HepG2 (cell line): Measurements from ENCODE around the gene DOCK9. TPM values are rescaled to one million over a fixed set of nuclear protein-coding genes. Genes with fewer than 3 reads are reported as not detected.

Experiments
- HDAC2 ChIP-seq: sonication (generic); formaldehyde crosslinking; IDR thresholded peaks from 2 replicates; pipeline ENCODE4 v1.4.0; 2020; ENCODE audit warnings: missing genetic modification reagents
- KDM2A ChIP-seq: sonication (generic); formaldehyde crosslinking; IDR thresholded peaks from 2 replicates; pipeline ENCODE4 v1.4.0; 2020; ENCODE audit warnings: low read depth, missing genetic modification reagents, borderline replicate concordance
- MIER3 ChIP-seq: IDR thresholded peaks from 2 replicates; pipeline ENCODE4 v1.6.1; 2016; ENCODE audit warnings: missing compliant biosample characterization, borderline replicate concordance
- POGZ ChIP-seq: sonication (generic); formaldehyde crosslinking; IDR thresholded peaks from 2 replicates; pipeline ENCODE4 v1.4.0; 2020; ENCODE audit warnings: mild to moderate bottlenecking, missing genetic modification reagents
- YEATS2 ChIP-seq: sonication (generic); formaldehyde crosslinking; IDR thresholded peaks from 2 replicates; pipeline ENCODE4 v1.4.0; 2020; ENCODE audit warnings: missing genetic modification reagents, borderline replicate concordance
- ZMYM3 ChIP-seq: sonication (generic); formaldehyde crosslinking; IDR thresholded peaks from 2 replicates; pipeline ENCODE4 v1.5.1; 2020; ENCODE audit warnings: mild to moderate bottlenecking, missing genetic modification reagents
- ZNF205 ChIP-seq: IDR thresholded peaks from 2 replicates; pipeline ENCODE4 v1.6.1; 2018; ENCODE audit warnings: missing biosample characterization, missing genetic modification reagents
- ZNF317 ChIP-seq: sonication (generic); formaldehyde crosslinking; IDR thresholded peaks from 2 replicates; pipeline ENCODE4 v1.5.0; 2020; ENCODE audit warnings: mild to moderate bottlenecking, missing genetic modification reagents
- ZNF331 ChIP-seq: sonication (generic); formaldehyde crosslinking; IDR thresholded peaks from 2 replicates; pipeline ENCODE4 v1.4.0; 2020; ENCODE audit warnings: missing genetic modification reagents
- ZNF430 ChIP-seq: sonication (generic); formaldehyde crosslinking; IDR thresholded peaks from 2 replicates; pipeline ENCODE4 v1.9.0; 2021; ENCODE audit warnings: mild to moderate bottlenecking, missing genetic modification reagents
- ZNF496 ChIP-seq: sonication (generic); formaldehyde crosslinking; IDR thresholded peaks from 2 replicates; pipeline ENCODE4 v1.8.1; 2023; ENCODE audit warnings: mild to moderate bottlenecking, moderate library complexity, missing genetic modification reagents; ENCODE audit not compliant: insufficient replicate concordance
- ZNF557 ChIP-seq: sonication (generic); formaldehyde crosslinking; IDR thresholded peaks from 2 replicates; pipeline ENCODE4 v1.4.0; 2020; ENCODE audit warnings: missing genetic modification reagents
- ZNF558 ChIP-seq: sonication (generic); formaldehyde crosslinking; IDR thresholded peaks from 2 replicates; pipeline ENCODE4 v1.9.0; 2022; ENCODE audit warnings: mild to moderate bottlenecking, missing genetic modification reagents, borderline replicate concordance
- ZNF713 ChIP-seq: sonication (generic); formaldehyde crosslinking; IDR thresholded peaks from 2 replicates; pipeline ENCODE4 v1.4.0; 2020; ENCODE audit warnings: mild to moderate bottlenecking, missing genetic modification reagents
- polyA plus RNA-seq, 8 experiments: library from polyadenylated mRNA; depleted of rRNA in 3 of 8; stranded (reverse) in 7 of 8; unstranded in 1 of 8; fragments of >200 nt; fragmentation: Illumina TruSeq in 4 of 8; extraction: Trizol in 4 of 8; gene quantifications; 2 replicates each; pipeline versions ENCODE4 v1.2.1 to v1.2.3, GENCODE V29; 2011 to 2016; ENCODE audit warnings: low read depth in 4 of 8, missing spikeins in 1 of 8, mixed read lengths in 1 of 8; ENCODE audit not compliant: insufficient read depth in 1 of 8
- total RNA-seq, 5 experiments: library from RNA; depleted of rRNA; stranded (reverse); fragments of >200 nt; fragmentation: Illumina TruSeq; extraction: Trizol; gene quantifications; 2 replicates each; pipeline ENCODE4 v1.2.3, GENCODE V29; 2016; ENCODE audit warnings: low read depth in 1 of 5
- TF ChIP-seq, protein P1 (sequence below): sonication (generic); formaldehyde crosslinking; IDR thresholded peaks from 2 replicates; pipeline ENCODE4 v1.4.0; 2020; ENCODE audit warnings: missing genetic modification reagents
- TF ChIP-seq, protein P2 (sequence below): sonication (generic); formaldehyde crosslinking; IDR thresholded peaks from 2 replicates; pipeline ENCODE4 v1.4.0; 2020; ENCODE audit warnings: missing genetic modification reagents, borderline replicate concordance
- TF ChIP-seq, protein P3 (sequence below): sonication (generic); formaldehyde crosslinking; IDR thresholded peaks from 2 replicates; pipeline ENCODE4 v1.5.1; 2020; ENCODE audit warnings: missing genetic modification reagents, mild to moderate bottlenecking, borderline replicate concordance
- TF ChIP-seq, protein P4 (sequence below): sonication (generic); formaldehyde crosslinking; conservative IDR thresholded peaks from 2 replicates; pipeline ENCODE4 v1.4.0; 2020; ENCODE audit warnings: mild to moderate bottlenecking, missing genetic modification reagents, moderate library complexity

Gene DOCK9
- total and polyA plus RNA-seq, 2 of the 13 experiments (the other 11 are each of a cell fraction or from before 2014, with no cell fraction given): 0.44 to 0.97 TPM

DNA sequence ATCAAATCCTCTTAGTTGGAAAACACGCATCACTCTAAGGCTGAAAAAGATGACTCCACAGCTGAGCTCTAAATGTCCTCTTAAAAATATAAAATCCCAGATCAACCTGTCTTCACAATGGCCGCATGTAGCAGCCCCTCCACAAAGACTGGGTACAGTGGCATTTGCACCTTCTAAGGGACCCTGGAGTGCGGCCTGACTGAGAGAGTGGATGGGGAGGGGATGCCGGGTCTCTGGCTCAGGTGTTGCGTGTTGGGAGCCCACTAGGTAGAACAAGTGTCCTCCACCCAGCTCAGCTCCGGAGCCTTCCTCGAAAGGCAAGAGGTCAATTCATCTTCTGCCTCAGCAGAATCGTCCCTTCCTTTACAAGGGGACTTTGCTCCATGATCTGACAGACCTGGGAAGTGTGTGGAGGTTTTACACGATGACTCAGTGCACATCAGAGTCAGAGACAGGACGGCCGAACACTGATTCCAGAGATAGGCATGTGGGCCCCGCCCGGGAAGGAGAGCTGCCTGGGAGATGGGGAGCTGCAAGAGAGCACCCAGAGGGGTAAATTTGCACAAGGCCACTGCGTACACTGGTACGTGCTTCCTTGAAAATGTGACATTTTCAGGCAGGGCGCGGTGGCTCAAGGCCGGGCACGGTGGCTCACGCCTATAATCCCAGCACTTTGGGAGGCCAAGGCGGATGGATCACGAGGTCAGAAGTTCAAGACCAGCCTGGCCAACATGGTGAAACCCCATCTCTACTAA is 201.8 kb downstream of the DOCK9 start (continued):
- TF ChIP-seq, protein P1, sequence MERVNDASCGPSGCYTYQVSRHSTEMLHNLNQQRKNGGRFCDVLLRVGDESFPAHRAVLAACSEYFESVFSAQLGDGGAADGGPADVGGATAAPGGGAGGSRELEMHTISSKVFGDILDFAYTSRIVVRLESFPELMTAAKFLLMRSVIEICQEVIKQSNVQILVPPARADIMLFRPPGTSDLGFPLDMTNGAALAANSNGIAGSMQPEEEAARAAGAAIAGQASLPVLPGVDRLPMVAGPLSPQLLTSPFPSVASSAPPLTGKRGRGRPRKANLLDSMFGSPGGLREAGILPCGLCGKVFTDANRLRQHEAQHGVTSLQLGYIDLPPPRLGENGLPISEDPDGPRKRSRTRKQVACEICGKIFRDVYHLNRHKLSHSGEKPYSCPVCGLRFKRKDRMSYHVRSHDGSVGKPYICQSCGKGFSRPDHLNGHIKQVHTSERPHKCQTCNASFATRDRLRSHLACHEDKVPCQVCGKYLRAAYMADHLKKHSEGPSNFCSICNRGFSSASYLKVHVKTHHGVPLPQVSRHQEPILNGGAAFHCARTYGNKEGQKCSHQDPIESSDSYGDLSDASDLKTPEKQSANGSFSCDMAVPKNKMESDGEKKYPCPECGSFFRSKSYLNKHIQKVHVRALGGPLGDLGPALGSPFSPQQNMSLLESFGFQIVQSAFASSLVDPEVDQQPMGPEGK (CRISPR knock-in tag): peak; percentile 85
- TF ChIP-seq ZNF713 (CRISPR knock-in tag): no peak
- no peak for TF ChIP-seq YEATS2
- TF ChIP-seq, protein P2, sequence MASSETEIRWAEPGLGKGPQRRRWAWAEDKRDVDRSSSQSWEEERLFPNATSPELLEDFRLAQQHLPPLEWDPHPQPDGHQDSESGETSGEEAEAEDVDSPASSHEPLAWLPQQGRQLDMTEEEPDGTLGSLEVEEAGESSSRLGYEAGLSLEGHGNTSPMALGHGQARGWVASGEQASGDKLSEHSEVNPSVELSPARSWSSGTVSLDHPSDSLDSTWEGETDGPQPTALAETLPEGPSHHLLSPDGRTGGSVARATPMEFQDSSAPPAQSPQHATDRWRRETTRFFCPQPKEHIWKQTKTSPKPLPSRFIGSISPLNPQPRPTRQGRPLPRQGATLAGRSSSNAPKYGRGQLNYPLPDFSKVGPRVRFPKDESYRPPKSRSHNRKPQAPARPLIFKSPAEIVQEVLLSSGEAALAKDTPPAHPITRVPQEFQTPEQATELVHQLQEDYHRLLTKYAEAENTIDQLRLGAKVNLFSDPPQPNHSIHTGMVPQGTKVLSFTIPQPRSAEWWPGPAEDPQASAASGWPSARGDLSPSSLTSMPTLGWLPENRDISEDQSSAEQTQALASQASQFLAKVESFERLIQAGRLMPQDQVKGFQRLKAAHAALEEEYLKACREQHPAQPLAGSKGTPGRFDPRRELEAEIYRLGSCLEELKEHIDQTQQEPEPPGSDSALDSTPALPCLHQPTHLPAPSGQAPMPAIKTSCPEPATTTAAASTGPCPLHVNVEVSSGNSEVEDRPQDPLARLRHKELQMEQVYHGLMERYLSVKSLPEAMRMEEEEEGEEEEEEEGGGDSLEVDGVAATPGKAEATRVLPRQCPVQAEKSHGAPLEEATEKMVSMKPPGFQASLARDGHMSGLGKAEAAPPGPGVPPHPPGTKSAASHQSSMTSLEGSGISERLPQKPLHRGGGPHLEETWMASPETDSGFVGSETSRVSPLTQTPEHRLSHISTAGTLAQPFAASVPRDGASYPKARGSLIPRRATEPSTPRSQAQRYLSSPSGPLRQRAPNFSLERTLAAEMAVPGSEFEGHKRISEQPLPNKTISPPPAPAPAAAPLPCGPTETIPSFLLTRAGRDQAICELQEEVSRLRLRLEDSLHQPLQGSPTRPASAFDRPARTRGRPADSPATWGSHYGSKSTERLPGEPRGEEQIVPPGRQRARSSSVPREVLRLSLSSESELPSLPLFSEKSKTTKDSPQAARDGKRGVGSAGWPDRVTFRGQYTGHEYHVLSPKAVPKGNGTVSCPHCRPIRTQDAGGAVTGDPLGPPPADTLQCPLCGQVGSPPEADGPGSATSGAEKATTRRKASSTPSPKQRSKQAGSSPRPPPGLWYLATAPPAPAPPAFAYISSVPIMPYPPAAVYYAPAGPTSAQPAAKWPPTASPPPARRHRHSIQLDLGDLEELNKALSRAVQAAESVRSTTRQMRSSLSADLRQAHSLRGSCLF (CRISPR knock-in tag): no peak
- TF ChIP-seq ZNF430 (CRISPR knock-in tag): no peak
- peak; percentile 43; the same call in 1 of the 2 replicates for TF ChIP-seq MIER3
- no peak for TF ChIP-seq ZNF557 (CRISPR knock-in tag)
- peak; percentile 37; the same call in 1 of the 2 replicates for TF ChIP-seq KDM2A (CRISPR knock-in tag)
- no peak for TF ChIP-seq ZNF496 (CRISPR knock-in tag)
- peak; percentile 44; the same call in 1 of the 2 replicates for TF ChIP-seq ZNF205
- TF ChIP-seq ZMYM3 (CRISPR knock-in tag): peak; percentile 58
- TF ChIP-seq, protein P3, sequence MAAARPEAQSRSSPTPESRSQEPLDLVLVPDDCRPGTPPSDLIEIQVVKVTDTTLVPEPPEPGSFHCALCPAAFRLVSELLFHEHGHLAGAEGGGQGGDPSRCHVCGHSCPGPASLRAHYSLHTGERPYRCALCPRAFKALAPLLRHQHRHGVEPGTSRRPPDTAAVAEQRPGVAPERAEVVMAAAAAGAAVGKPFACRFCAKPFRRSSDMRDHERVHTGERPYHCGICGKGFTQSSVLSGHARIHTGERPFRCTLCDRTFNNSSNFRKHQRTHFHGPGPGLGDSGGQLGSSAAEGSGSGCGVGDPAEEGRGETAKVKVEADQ (CRISPR knock-in tag): 0 out of 2 replicates have a peak, but pooled peaks have one; percentile 26
- TF ChIP-seq ZNF558: no peak
- TF ChIP-seq ZNF331: 0 out of 2 replicates have a peak, but pooled peaks have one; percentile 28
- TF ChIP-seq, protein P4, sequence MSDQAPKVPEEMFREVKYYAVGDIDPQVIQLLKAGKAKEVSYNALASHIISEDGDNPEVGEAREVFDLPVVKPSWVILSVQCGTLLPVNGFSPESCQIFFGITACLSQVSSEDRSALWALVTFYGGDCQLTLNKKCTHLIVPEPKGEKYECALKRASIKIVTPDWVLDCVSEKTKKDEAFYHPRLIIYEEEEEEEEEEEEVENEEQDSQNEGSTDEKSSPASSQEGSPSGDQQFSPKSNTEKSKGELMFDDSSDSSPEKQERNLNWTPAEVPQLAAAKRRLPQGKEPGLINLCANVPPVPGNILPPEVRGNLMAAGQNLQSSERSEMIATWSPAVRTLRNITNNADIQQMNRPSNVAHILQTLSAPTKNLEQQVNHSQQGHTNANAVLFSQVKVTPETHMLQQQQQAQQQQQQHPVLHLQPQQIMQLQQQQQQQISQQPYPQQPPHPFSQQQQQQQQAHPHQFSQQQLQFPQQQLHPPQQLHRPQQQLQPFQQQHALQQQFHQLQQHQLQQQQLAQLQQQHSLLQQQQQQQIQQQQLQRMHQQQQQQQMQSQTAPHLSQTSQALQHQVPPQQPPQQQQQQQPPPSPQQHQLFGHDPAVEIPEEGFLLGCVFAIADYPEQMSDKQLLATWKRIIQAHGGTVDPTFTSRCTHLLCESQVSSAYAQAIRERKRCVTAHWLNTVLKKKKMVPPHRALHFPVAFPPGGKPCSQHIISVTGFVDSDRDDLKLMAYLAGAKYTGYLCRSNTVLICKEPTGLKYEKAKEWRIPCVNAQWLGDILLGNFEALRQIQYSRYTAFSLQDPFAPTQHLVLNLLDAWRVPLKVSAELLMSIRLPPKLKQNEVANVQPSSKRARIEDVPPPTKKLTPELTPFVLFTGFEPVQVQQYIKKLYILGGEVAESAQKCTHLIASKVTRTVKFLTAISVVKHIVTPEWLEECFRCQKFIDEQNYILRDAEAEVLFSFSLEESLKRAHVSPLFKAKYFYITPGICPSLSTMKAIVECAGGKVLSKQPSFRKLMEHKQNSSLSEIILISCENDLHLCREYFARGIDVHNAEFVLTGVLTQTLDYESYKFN (CRISPR knock-in tag): peak; percentile 48; the same call in 1 of the 2 replicates
- TF ChIP-seq POGZ: peak; percentile 38; the same call in 1 of the 2 replicates
- TF ChIP-seq HDAC2: peak; percentile 57
- 0 out of 2 replicates have a peak, but pooled peaks have one; percentile 36 for TF ChIP-seq ZNF317 (CRISPR knock-in tag)
